GM12872 (cell line): Measurements from ENCODE around the gene SPA17.

ENCODE experiments used
- TF ChIP-seq, protein P1 (sequence below): IDR thresholded peaks from 3 replicates; pipeline ENCODE4 v1.5.1; 2011; ENCODE audit warnings: low read depth, mild to moderate bottlenecking, low read length, moderate library complexity; ENCODE audit not compliant: insufficient read depth

Gene SPA17

DNA sequence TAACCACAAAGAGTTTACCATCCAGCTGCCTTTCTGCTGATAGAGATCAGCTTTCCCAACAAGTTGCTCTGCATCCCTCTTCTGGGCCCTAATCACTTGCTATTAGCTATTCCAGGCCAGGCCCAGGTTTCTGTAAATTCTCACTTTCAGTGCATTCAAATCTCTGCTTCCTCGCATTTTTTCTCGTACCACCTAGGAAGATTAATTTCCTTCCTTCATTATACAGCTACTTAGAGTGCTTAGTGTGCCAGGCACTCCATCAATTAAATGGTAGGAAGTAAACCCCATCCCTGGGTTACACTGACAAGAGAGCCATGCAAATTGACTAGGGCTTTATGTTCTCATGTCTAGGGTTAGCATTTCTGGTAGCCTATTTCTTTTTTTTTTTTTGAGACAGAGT lies 9.8 kb upstream of the SPA17 start:
- TF ChIP-seq, protein P1, sequence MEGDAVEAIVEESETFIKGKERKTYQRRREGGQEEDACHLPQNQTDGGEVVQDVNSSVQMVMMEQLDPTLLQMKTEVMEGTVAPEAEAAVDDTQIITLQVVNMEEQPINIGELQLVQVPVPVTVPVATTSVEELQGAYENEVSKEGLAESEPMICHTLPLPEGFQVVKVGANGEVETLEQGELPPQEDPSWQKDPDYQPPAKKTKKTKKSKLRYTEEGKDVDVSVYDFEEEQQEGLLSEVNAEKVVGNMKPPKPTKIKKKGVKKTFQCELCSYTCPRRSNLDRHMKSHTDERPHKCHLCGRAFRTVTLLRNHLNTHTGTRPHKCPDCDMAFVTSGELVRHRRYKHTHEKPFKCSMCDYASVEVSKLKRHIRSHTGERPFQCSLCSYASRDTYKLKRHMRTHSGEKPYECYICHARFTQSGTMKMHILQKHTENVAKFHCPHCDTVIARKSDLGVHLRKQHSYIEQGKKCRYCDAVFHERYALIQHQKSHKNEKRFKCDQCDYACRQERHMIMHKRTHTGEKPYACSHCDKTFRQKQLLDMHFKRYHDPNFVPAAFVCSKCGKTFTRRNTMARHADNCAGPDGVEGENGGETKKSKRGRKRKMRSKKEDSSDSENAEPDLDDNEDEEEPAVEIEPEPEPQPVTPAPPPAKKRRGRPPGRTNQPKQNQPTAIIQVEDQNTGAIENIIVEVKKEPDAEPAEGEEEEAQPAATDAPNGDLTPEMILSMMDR = no peak

DNA sequence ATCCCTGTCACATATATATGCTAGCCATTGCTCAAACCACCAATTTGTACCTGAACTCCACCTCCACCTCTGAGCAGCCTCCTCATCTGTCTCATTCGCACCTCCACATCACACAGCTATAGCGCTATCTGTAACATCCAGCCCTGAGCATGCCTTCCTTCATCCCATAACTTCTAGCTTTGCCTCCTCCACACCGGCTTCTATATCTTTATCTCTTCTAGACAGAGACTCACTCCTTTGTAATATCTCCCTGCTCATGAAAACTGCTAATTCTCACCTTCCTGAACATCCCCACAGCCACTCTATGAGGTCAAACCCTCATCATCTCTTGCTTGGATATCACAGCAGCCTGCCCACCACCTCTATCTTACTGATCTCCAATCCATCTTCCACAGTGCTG lies 6.1 kb upstream of the SPA17 start:
- TF ChIP-seq, protein P1 = no peak

DNA sequence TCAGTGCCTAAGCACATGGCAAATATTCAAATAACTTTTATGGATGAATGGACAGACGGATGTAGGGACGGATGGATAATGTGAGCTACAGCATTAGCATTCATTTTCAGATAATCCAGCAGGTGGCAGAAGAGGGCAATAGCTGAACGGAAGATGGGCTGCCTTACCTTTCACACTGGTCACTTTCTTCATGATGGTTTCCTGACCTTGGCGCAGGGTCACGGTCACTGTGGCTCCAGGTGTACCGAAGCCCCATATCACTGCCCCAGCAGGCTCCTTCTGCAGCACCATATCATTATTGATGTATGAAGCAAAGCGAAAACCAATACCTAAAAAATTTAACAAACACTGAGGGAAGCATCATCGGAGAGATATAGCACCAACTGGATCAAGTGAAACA lies 4.5 kb upstream of the SPA17 start:
- TF ChIP-seq, protein P1 = peak; percentile 81

DNA sequence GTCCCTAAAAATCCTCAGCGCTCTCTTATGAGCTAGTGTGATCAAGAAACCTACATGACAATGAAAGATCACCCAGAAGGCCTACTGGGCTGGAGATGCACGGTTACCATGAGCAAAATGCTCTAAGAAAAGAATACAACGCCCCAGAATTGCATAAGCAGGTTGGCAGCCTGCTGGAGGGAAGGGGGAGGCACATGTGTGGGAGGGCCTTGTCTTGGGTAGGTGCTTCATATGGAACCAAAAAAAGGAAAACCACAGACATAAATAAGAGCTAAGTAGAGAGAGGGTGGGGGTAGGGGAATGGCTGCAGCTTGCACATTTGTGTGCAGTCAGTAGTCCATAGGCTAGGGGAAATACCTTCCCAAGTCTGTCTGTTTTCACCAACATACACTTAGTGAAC lies 3.0 kb upstream of the SPA17 start:
- TF ChIP-seq, protein P1 = 0 out of 3 replicates have a peak, but pooled peaks have one; percentile 16

DNA sequence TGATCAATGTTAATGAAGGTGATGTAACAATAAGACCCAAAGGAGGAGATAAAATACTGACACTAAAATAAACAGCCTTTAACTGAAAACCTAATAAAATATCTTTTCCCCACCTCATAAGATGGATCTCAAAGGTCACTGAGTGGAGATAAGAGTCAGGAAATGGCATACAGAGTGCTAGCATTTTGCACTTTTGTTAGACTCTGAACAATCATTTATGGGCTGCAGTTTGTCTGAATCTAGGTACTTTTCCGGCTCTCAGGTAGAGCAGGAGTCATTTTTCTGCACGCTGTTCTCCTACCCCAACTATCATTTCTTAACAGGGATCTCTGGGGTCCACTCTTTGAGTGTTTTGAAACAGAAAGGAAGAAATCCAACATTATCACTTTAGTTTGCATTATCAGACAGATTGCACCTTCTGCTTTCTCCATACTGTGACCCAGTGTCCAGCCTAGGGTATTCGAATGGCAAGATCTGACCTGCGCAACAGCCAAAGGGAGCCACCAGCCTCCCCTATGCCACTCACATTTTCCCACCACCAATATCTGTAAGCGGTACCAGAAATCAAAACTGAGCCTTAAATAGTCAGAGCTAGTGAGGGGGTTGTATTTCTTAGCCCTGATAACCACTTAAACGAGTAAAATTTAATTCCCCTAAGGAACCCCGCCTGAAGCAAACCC lies 1.0 kb upstream of the SPA17 start:
- TF ChIP-seq, protein P1 = no peak

DNA sequence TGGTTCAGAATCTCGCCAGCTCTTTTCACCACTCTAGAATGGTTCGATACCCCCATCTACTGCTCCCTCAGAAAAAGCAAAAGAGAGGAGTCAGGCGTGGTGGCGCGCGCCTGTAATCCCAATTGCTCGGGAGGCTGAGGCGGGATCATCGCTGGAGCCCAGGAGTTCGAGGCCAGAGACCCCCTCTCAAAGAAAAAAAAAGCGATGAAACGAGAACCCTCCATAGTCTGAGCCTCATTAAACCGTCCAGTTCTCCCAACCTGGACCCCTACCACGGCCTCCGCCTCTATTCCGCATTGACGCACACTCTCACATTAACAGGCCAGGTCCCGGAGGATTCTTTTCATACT lies 439 bp downstream of the SPA17 start:
- TF ChIP-seq, protein P1 = no peak

DNA sequence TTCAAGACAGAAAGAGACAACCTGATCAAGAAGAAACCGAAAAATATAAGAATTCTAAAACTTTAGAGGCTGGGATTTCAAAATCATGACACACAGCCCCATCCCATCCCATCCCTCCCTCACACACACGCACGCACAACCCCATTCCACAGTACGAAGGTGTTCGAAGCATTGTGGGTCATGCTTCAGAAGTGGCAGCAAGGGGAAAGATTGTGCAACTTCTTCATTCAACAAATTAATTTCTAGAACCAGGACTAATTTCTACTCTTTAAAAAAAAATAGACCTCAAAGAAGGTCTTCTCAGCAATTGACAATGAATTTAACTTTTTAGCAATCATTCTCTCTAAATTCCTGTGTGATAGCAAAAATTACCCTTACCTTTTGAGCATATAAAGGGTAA lies 867 bp downstream of the SPA17 start:
- TF ChIP-seq, protein P1 = no peak

DNA sequence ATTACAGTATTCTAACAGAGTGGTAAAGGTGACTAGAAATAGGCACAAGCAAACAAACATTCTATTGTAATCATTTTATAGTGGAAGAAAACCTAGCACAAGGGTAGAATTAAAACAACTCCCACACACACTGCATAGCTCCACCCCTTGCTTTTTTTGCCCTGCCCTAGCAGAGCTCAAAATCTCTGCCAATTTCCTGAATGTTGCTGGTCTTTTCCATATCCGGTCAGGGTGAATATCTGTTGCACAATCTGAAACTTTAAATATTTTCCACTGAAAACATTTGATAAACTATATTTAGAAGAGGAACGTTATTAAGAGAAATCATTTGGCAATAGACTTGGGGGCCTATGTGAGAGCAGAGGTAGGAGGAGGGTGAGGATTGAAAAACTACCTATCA lies 2.7 kb downstream of the SPA17 start:
- TF ChIP-seq, protein P1 = no peak
